ENCODE data around the gene DYRK3. TPM values are rescaled to one million over a fixed set of nuclear protein-coding genes. Genes with fewer than 3 reads are reported as not detected.

The DYRK3 gene
- total RNA-seq: 26.5 and 30.5 TPM in 2 replicates

GRCh38 chr1:206635080-206635977, at the start of gene DYRK3:
TSS of gene DYRK3 (plus strand) at chr1:206635536. CDS start at chr1:206635704, 168 bp downstream.

GRCh38 chr1:206612129-206612876, 23.0 kb upstream of the DYRK3 start, which contains the start of gene EIF2D:
TSS of gene EIF2D (minus strand) at chr1:206612465. CDS start at chr1:206612342, 123 bp downstream.

GRCh38 chr1:206684478-206685333, 49.4 kb downstream of the DYRK3 start, which contains the start of gene MAPKAPK2:
TSS of gene MAPKAPK2 (plus strand) at chr1:206684905. CDS start at chr1:206685230, 325 bp downstream.

Other genes with a start within 250 kb of the DYRK3 start
- gene IKBKE, start 165.1 kb upstream of the DYRK3 start, total RNA-seq: 11.8 and 16.4 TPM in 2 replicates
- 1.8 and 2.7 TPM in 2 replicates for gene RASSF5, start 128.0 kb upstream of the DYRK3 start, total RNA-seq
- 51.4 and 59.6 TPM in 2 replicates for gene EIF2D, start 23.1 kb upstream of the DYRK3 start, total RNA-seq
- 26.8 and 29.8 TPM in 2 replicates for gene MAPKAPK2, start 49.4 kb downstream of the DYRK3 start, total RNA-seq
- not detected in 2 replicates for gene IL19, start 135.2 kb downstream of the DYRK3 start, total RNA-seq
- not detected in 2 replicates for gene IL10, start 137.0 kb downstream of the DYRK3 start, total RNA-seq
- gene IL20, start 230.1 kb downstream of the DYRK3 start, total RNA-seq: not detected in 2 replicates

Data from subcutaneous preadipocyte (primary cell).